ENCODE measurements around the gene SNHG17.

SNHG17 gene

DNA sequence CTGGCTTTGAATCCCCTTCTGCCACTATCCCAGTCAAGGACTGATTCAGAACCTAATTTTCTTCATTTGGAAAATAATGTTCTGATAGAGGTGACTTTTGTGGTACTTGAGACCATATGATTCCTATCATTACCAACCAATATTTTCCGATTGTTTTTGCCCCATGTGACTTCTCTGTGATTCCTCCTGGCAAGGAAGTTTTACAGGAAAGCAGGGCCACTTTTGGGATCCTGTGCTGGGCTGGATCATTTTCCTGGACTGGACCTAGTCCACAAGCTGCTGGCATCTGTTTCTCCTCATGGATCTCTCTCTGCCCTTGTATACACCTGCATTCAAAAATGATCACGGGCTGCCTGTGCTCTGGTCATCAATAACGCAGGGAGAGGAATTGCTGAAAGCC is 13.9 kb upstream of the SNHG17 start:
- H3K4me1 ChIP-seq (ENCODE audit: insufficient read depth, low read length) = peaks cover 27% of the 10 kb centered on the region
- no peak overlapping the region for H3K27ac ChIP-seq (ENCODE audit: low read length)
- H4K20me1 ChIP-seq (ENCODE audit: insufficient read depth, low read length) = no peaks in the 10 kb centered on the region
- peaks cover 20% of the 10 kb centered on the region for H3K79me2 ChIP-seq (ENCODE audit: insufficient read depth, low read length)
- no peak overlapping the region for H3K4me2 ChIP-seq (ENCODE audit: insufficient read depth, low read length)
- TF ChIP-seq EZH2 (IDR thresholded peaks at IDR 0.05; ENCODE audit: borderline replicate concordance, low read depth, low read length, severe bottlenecking) (no peak), CTCF (IDR thresholded peaks at IDR 0.05; ENCODE audit: borderline replicate concordance, extremely low read depth, low read length, poor library complexity, severe bottlenecking) (no peak)
- H3K9ac ChIP-seq (ENCODE audit: low read depth, low read length) = no peak overlapping the region
- ATAC-seq (ENCODE audit: insufficient read depth, low read depth) (no peak), DNase-seq (no peak)
- H3K9me3 ChIP-seq (ENCODE audit: insufficient read depth, low read length, severe bottlenecking) = no peaks in the 10 kb centered on the region
- H3K36me3 ChIP-seq (ENCODE audit: insufficient read depth, low read length) = peaks cover 20% of the 10 kb centered on the region
- no peak overlapping the region for H2AFZ ChIP-seq (ENCODE audit: low read depth, low read length)
- H3K27me3 ChIP-seq (ENCODE audit: insufficient read depth, low read length, poor library complexity) = no peaks in the 10 kb centered on the region
- H3K4me3 ChIP-seq (ENCODE audit: low read depth in 1 of 2, low read length in 2 of 2) = no peak overlapping the region

DNA sequence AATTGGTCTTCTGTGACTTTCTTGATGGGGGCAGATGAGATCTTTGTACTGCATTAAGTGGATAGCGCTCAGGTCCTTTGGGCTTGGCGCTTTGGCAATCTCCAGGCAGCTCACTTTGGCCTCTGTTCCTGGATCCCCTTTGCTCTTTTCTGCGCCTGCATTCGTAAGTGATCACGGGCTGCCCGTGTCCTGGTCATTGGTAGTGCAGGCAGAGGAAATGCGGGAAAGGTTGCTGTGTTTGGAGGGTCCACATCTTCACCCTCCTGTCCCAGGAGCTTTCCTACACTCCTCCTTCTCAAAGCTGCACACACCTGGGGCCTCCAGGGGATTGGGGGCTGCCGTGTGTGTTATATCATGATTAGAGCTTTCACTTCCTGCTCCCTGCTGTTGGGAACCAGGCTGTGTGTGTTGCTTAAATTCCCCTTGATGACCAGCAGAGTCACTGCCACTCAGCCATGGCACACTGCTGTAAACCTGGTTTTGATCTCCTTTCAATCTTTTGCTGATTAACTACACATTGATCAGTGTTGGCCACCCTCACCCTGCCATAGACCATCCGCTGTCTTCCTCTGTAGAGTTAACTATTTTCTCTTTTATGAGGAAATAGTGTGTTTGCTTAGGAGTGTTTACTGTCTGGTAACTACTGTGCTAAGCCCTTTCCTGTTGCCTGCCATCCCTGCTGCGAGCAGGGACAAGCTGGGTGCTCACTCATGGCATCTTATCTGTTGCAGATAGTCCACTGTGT is 13.0 kb upstream of the SNHG17 start:
- Histone ChIP-seq H3K4me1 (ENCODE audit: insufficient read depth, low read length) (peaks cover 27% of the 10 kb centered on the region), H3K36me3 (ENCODE audit: insufficient read depth, low read length) (peaks cover 20% of the 10 kb centered on the region), H3K27me3 (ENCODE audit: insufficient read depth, low read length, poor library complexity) (no peaks in the 10 kb centered on the region), H3K4me3 (ENCODE audit: low read depth in 1 of 2, low read length in 2 of 2) (peak overlapping the region in 1 of 2 experiments; percentile 88; a peak in 2 of 4 replicates), H3K79me2 (ENCODE audit: insufficient read depth, low read length) (peaks cover 20% of the 10 kb centered on the region), H3K4me2 (ENCODE audit: insufficient read depth, low read length) (peak overlapping the region; percentile 81), H3K9me3 (ENCODE audit: insufficient read depth, low read length, severe bottlenecking) (no peaks in the 10 kb centered on the region), H2AFZ (ENCODE audit: low read depth, low read length) (no peak overlapping the region), H3K9ac (ENCODE audit: low read depth, low read length) (peak overlapping the region; percentile 96), H4K20me1 (ENCODE audit: insufficient read depth, low read length) (no peaks in the 10 kb centered on the region), H3K27ac (ENCODE audit: low read length) (peak overlapping the region; percentile 41)
- ATAC-seq (ENCODE audit: insufficient read depth, low read depth) (0 out of 3 replicates have a peak, but pooled peaks have one; percentile 18), DNase-seq (no peak)
- TF ChIP-seq EZH2 (IDR thresholded peaks at IDR 0.05; ENCODE audit: borderline replicate concordance, low read depth, low read length, severe bottlenecking) (no peak), CTCF (IDR thresholded peaks at IDR 0.05; ENCODE audit: borderline replicate concordance, extremely low read depth, low read length, poor library complexity, severe bottlenecking) (no peak)

DNA sequence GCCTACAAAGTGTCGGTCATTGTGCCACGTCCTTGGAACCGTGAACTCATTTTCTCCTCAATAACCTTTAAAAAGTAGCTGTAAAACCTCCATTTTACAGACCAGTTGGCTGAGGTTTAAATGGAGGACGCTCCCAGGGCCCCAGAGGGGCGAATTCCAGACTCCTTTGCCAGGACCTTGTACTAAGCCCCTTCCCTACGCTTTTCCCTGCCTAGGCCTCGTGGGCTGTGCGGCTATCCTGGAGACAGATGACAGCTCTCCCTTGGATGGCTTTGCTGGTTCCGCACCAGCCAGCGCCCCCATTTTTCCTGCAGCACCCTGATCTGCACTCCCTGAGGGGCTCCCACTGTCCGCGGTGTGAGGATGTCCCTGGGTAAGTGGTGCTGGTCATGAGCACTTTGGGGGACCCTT is 12.1 kb upstream of the SNHG17 start:
- Histone ChIP-seq H3K9me3 (ENCODE audit: insufficient read depth, low read length, severe bottlenecking) (no peaks in the 10 kb centered on the region), H3K4me2 (ENCODE audit: insufficient read depth, low read length) (peak overlapping the region; percentile 81), H3K4me3 (ENCODE audit: low read depth in 1 of 2, low read length in 2 of 2) (peak overlapping the region; percentile 55 to 88; a peak in 3 of 4 replicates), H3K36me3 (ENCODE audit: insufficient read depth, low read length) (peaks cover 20% of the 10 kb centered on the region), H3K27ac (ENCODE audit: low read length) (peak overlapping the region; percentile 88), H4K20me1 (ENCODE audit: insufficient read depth, low read length) (no peaks in the 10 kb centered on the region), H3K27me3 (ENCODE audit: insufficient read depth, low read length, poor library complexity) (no peaks in the 10 kb centered on the region), H3K79me2 (ENCODE audit: insufficient read depth, low read length) (peaks cover 20% of the 10 kb centered on the region), H3K9ac (ENCODE audit: low read depth, low read length) (peak overlapping the region; percentile 96), H3K4me1 (ENCODE audit: insufficient read depth, low read length) (peaks cover 27% of the 10 kb centered on the region), H2AFZ (ENCODE audit: low read depth, low read length) (peak overlapping the region; percentile 80)
- ATAC-seq (ENCODE audit: insufficient read depth, low read depth) = no peak
- no peak for DNase-seq
- no peak for TF ChIP-seq CTCF (IDR thresholded peaks at IDR 0.05; ENCODE audit: borderline replicate concordance, extremely low read depth, low read length, poor library complexity, severe bottlenecking)
- TF ChIP-seq EZH2 (IDR thresholded peaks at IDR 0.05; ENCODE audit: borderline replicate concordance, low read depth, low read length, severe bottlenecking) = no peak

All from DND-41 (cell line).